Ishikawa (cell line): ENCODE data around the gene MARCHF6.

Experiments used
- CEBPB ChIP-seq: IDR thresholded peaks from 2 replicates; pipeline ENCODE4 v1.6.1; 2012
- EGR1 ChIP-seq: IDR thresholded peaks from 2 replicates; pipeline ENCODE4 v1.6.1; 2012
- EP300 ChIP-seq: IDR thresholded peaks from 2 replicates; pipeline ENCODE4 v1.6.1; 2012; ENCODE audit warnings: borderline replicate concordance
- FOXM1 ChIP-seq: IDR thresholded peaks from 2 replicates; pipeline ENCODE4 v1.6.1; 2012; ENCODE audit warnings: low read depth, borderline replicate concordance
- MAX ChIP-seq: IDR thresholded peaks from 2 replicates; pipeline ENCODE4 v1.6.1; 2012
- RAD21 ChIP-seq: IDR thresholded peaks from 2 replicates; pipeline ENCODE4 v1.6.1; 2012; ENCODE audit warnings: low read depth
- REST ChIP-seq: IDR thresholded peaks from 2 replicates; pipeline ENCODE4 v1.6.1; 2012; ENCODE audit warnings: low read depth, mild to moderate bottlenecking
- TAF1 ChIP-seq: IDR thresholded peaks from 2 replicates; pipeline ENCODE4 v1.6.1; 2012; ENCODE audit warnings: low read depth, mild to moderate bottlenecking
- TCF12 ChIP-seq: IDR thresholded peaks from 2 replicates; pipeline ENCODE4 v1.6.1; 2012; ENCODE audit warnings: low read depth
- USF1 ChIP-seq: IDR thresholded peaks from 2 replicates; pipeline ENCODE4 v1.6.1; 2012
- YY1 ChIP-seq: IDR thresholded peaks from 2 replicates; pipeline ENCODE4 v1.6.1; 2012; ENCODE audit warnings: low read depth
- ZBTB7A ChIP-seq: IDR thresholded peaks from 2 replicates; pipeline ENCODE4 v1.6.1; 2012; ENCODE audit warnings: low read depth

- TF ChIP-seq MAX (no peak), CEBPB (no peak), YY1 (no peak), EP300 (no peak), REST (no peak), USF1 (no peak), ZBTB7A (no peak), TAF1 (no peak), TCF12 (no peak), EGR1 (no peak), FOXM1 (no peak), RAD21 (no peak)
Measured at GRCh38 chr5:10328323-10328722, 25.2 kb upstream of the MARCHF6 start.
